Subcutaneous preadipocyte (primary cell): Measurements from ENCODE around the gene RPS3. TPM values are rescaled to one million over a fixed set of nuclear protein-coding genes. Genes with fewer than 3 reads are reported as not detected.
A peak's percentile ranks its signal among the peaks of the same experiment; 100 is the strongest.

Source experiments
- small RNA-seq: library from RNA; depleted of rRNA; stranded (forward); fragments of <200 nt; gene quantifications from one replicate; pipeline ENCODE3, GENCODE V24; 2012
- total RNA-seq: library from RNA; depleted of rRNA; stranded (reverse); fragments of >200 nt; gene quantifications from 2 replicates; pipeline ENCODE4 v1.2.3, GENCODE V29; 2012

The RPS3 gene
- total RNA-seq: 1,259 and 2,700 TPM in 2 replicates

DNA sequence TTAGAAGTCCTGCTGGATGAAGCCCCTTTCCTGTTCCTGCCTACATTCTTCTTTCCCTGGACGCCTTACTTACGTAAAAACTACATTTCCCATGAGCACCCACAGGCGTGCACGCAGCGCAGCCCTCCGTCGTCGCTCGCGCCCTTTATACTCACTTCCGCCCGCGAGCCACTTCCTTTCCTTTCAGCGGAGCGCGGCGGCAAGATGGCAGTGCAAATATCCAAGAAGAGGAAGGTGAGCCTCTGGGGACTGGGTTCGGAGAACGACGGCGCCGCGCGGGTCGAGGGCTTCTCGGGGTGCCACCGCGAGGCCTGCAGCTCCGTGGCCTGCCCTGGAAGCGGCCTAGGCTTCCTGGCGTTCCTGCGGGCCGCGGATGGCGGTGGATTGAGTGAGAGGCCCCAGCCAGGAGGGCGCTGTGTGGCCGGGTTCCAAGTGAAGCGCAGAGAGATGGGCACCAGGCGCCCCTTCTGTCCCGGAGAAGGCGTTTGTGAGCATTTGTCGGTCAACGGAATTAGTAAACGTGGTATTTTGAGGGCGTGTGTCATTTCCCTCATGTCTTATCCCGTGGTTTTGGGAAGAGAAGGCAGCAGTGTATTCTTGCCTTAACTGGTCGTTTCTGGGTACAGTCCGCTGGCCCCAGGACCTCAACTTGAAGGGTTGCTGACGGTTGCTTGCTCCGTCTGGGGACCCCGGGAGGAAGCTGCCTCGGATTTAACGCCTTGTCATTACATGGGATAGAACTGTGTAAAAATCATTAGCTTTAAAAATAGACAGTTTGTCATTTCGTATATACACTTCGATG is at the start of gene RPS3:
Gene RPS3, plus strand, starts transcription at position 175 of the 802 bp plus-strand sequence. Its CDS starts 30 bp downstream, at position 205.

GRCh38 chr11:75351541-75351790 is 47.9 kb upstream of the RPS3 start, which contains the start of gene ARRB1:
ARRB1 (minus strand) TSS chr11:75351661; CDS start chr11:75351607, 54 bp downstream.

GRCh38 chr11:75432911-75433321 is 33.6 kb downstream of the RPS3 start, which contains the start of gene KLHL35:
KLHL35 (minus strand) TSS chr11:75433203; CDS start chr11:75430629, 2,574 bp downstream.

Small RNA genes within 50 kb of the gene (small RNA-seq; reads per million reads assigned to genes)
- not detected for gene SNORD15A
- gene SNORD15B: 3,039 reads per million, percentile 100 among the genes with 10 or more reads in this experiment

Other genes with a start within 250 kb of the RPS3 start
- gene SLCO2B1, start 248.4 kb upstream of the RPS3 start, total RNA-seq: 0.59 TPM in 1 of 2 replicates, not detected in the other
- gene TPBGL, start 158.7 kb upstream of the RPS3 start, total RNA-seq: under 0.01 TPM in 1 of 2 replicates, not detected in the other
- 40.1 TPM in 2 replicates for gene ARRB1, start 47.9 kb upstream of the RPS3 start, total RNA-seq
- gene KLHL35, start 33.7 kb downstream of the RPS3 start, total RNA-seq: 1.4 and 3.7 TPM in 2 replicates
- gene GDPD5, start 126.4 kb downstream of the RPS3 start, total RNA-seq: 2.3 and 4.0 TPM in 2 replicates
- 548 and 810 TPM in 2 replicates for gene SERPINH1, start 162.7 kb downstream of the RPS3 start, total RNA-seq